A549 (cell line): ENCODE data around the gene CYFIP2. TPM values are rescaled to one million over a fixed set of nuclear protein-coding genes. Genes with fewer than 3 reads are reported as not detected.

Experiments
- ATAC-seq, 2 experiments: fragments of 200-7000 bp in 1 of 2; fragments of >200 bp in 1 of 2; cut with Nextera tagmentation in 1 of 2; cut with Tn5 transposase in 1 of 2; 3 replicates each; pipeline versions ENCODE4 v1.8.0 to v1.9.1; 2018 to 2020; ENCODE audit warnings: mild to moderate bottlenecking in 1 of 2, moderate library complexity in 1 of 2
- CTCF ChIA-PET: fragments of 300-600 bp; sonication (Branson Sonifier 250); formaldehyde crosslinking; extraction: SDS; loops from one replicate; lab custom pipeline; 2021; ENCODE audit warnings: antibody characterized with exemption, inconsistent platforms; lab: Yijun Ruan, JAX
- POLR2A ChIA-PET: fragments of 350-600 bp; formaldehyde crosslinking; extraction: SDS; loops from one replicate; lab custom pipeline; 2021; ENCODE audit warnings: antibody characterized with exemption, inconsistent platforms; lab: Yijun Ruan, JAX
- DNase-seq, 2 experiments: peaks; one replicate each; pipeline versions ENCODE4 v3.0.0 to v3.0.0-alpha.2; 2011 to 2016; ENCODE audit warnings: low read depth in 1 of 2, low spot score in 1 of 2
- FAIRE-seq: peaks from 2 replicates; lab custom pipeline; 2011; peaks lifted over from hg19 to GRCh38; lab: Jason Lieb, UNC
- H3K27ac ChIP-seq, 2 experiments: fragments of >200 bp; sonication (Bioruptor Twin); formaldehyde crosslinking; 3 replicates each; pipeline ENCODE4 v1.5.1; 2016 to 2017
- H3K4me1 ChIP-seq: fragments of >200 bp; sonication (Bioruptor Twin); formaldehyde crosslinking; 3 replicates; pipeline ENCODE4 v1.6.1; 2016
- H3K4me2 ChIP-seq: fragments of >200 bp; sonication (Bioruptor Twin); formaldehyde crosslinking; 3 replicates; pipeline ENCODE4 v1.6.1; 2016
- H3K4me3 ChIP-seq: fragments of >200 bp; sonication (Bioruptor Twin); formaldehyde crosslinking; 3 replicates; pipeline ENCODE4 v1.5.1; 2016
- H3K9me3 ChIP-seq: fragments of >200 bp; sonication (Bioruptor Twin); formaldehyde crosslinking; 3 replicates; pipeline ENCODE4 v1.6.1; 2016
- ATOH8 ChIP-seq: fragments of 250-450 bp; sonication (Bioruptor Pico); IDR thresholded peaks from 2 replicates; pipeline ENCODE4 v1.5.0; 2020; ENCODE audit warnings: low read depth, mild to moderate bottlenecking, moderate library complexity
- BHLHE40 ChIP-seq: IDR thresholded peaks from 2 replicates; pipeline ENCODE4 v1.6.1; 2012; ENCODE audit warnings: low read depth, low read length, inconsistent platforms
- CEBPB ChIP-seq, 2 experiments: fragments of >200 bp in 1 of 2; sonication (Bioruptor Twin) in 1 of 2; formaldehyde crosslinking in 1 of 2; IDR thresholded peaks; 2 replicates each; pipeline ENCODE4 v1.6.1; 2012 to 2016
- CTCF ChIP-seq: fragments of >200 bp; sonication (Bioruptor Twin); formaldehyde crosslinking; IDR thresholded peaks from 3 replicates; pipeline ENCODE4 v1.5.1; 2016
- EHMT2 ChIP-seq: fragments of 200-600 bp; sonication (generic); IDR thresholded peaks from 2 replicates; pipeline ENCODE4 v1.6.1; 2016; ENCODE audit warnings: antibody characterized with exemption, low read depth, mild to moderate bottlenecking, moderate library complexity
- EP300 ChIP-seq, 2 experiments: fragments of >200 bp; sonication (Bioruptor Twin); formaldehyde crosslinking; IDR thresholded peaks; 2 replicates in 1 of 2; 3 replicates in 1 of 2; pipeline ENCODE4 v1.6.1; 2016 to 2017
- GATA3 ChIP-seq: IDR thresholded peaks from 2 replicates; pipeline ENCODE4 v1.6.1; 2012; ENCODE audit warnings: borderline replicate concordance
- HOXA7 ChIP-seq: fragments of 250-450 bp; sonication (Bioruptor Pico); IDR thresholded peaks from 2 replicates; pipeline ENCODE4 v1.5.0; 2020; ENCODE audit warnings: mild to moderate bottlenecking, moderate library complexity
- HOXB13 ChIP-seq: fragments of 250-450 bp; sonication (Bioruptor Pico); IDR thresholded peaks from 2 replicates; pipeline ENCODE4 v1.5.0; 2020; ENCODE audit warnings: low read depth, mild to moderate bottlenecking, moderate library complexity
- HOXB5 ChIP-seq: fragments of 250-450 bp; sonication (Bioruptor Pico); IDR thresholded peaks from 2 replicates; pipeline ENCODE4 v1.5.0; 2020; ENCODE audit warnings: mild to moderate bottlenecking, moderate library complexity
- NFE2L2 ChIP-seq: fragments of 150-350 bp; conservative IDR thresholded peaks from 2 replicates; pipeline ENCODE4 v1.6.1; 2014; ENCODE audit warnings: low read length
- RNF2 ChIP-seq: fragments of 200-600 bp; sonication (generic); IDR thresholded peaks from 2 replicates; pipeline ENCODE4 v1.6.1; 2016; ENCODE audit warnings: low read depth, mild to moderate bottlenecking, antibody characterized with exemption, moderate library complexity, borderline replicate concordance
- SMC3 ChIP-seq: fragments of >200 bp; sonication (Bioruptor Twin); formaldehyde crosslinking; IDR thresholded peaks from 3 replicates; pipeline ENCODE4 v1.6.1; 2018; ENCODE audit warnings: inconsistent platforms
- ZNF302 ChIP-seq: fragments of 250-450 bp; sonication (Bioruptor Pico); IDR thresholded peaks from 2 replicates; pipeline ENCODE4 v1.9.0; 2021; ENCODE audit warnings: inconsistent platforms, mild to moderate bottlenecking, moderate library complexity
- WGBS: methylation state at CpG from one replicate; pipeline ENCODE4 v1.1.6; 2017; ENCODE audit errors: missing lambda C conversion rate; 5-methylcytosine and 5-hydroxymethylcytosine counted together
- polyA plus RNA-seq, 4 experiments: library from polyadenylated mRNA; depleted of rRNA in 3 of 4; stranded (reverse); fragments of >200 nt; fragmentation: RNase III in 1 of 4; extraction: RNeasy Plus Mini Kit Qiagen cat#74134 plus additional on column Dnase treatment in 1 of 4; gene quantifications; 2 replicates in 3 of 4; 3 replicates in 1 of 4; pipeline ENCODE4 v1.2.3, GENCODE V29; 2011 to 2017

CYFIP2 gene
- polyA plus RNA-seq, 2 of the 4 experiments (the other 2 are of a cell fraction), result 9.0 to 18.6 TPM

GRCh38 chr5:157292599-157292998 lies 26.7 kb downstream of the CYFIP2 start:
- 90% methylated on average over 3 of the region's 3 CpGs for WGBS
- Histone ChIP-seq H3K4me1 (peaks cover 29% of the 10 kb centered on the region), H3K4me3 (no peak overlapping the region), H3K4me2 (no peak overlapping the region), H3K9me3 (no peaks in the 10 kb centered on the region), H3K27ac (no peak overlapping the region)
- ChIA-PET POLR2A (no interaction called here), CTCF (no interaction called here)
- DNase-seq (no peak), ATAC-seq (no peak), FAIRE-seq (no peak)
- no peak for TF ChIP-seq BHLHE40
- TF ChIP-seq EP300 (IDR thresholded peaks at IDR 0.05), result no peak
- TF ChIP-seq ATOH8, result no peak
- TF ChIP-seq SMC3, result no peak
- no peak for TF ChIP-seq RNF2
- TF ChIP-seq GATA3, result no peak

- DNase-seq (no peak), FAIRE-seq (no peak), ATAC-seq (no peak)
- peaks cover 25% of the 10 kb centered on the region for H3K4me1 ChIP-seq
- no peak for TF ChIP-seq HOXB5 (CRISPR knock-in tag)
- TF ChIP-seq CEBPB (IDR thresholded peaks at IDR 0.05), result no peak
- 0 out of 3 replicates have a peak, but pooled peaks have one; percentile 10 for TF ChIP-seq CTCF
- TF ChIP-seq SMC3, result no peak
- TF ChIP-seq HOXA7 (CRISPR knock-in tag), result no peak
- no peak overlapping the region for H3K4me3 ChIP-seq
- POLR2A ChIA-PET, result no interaction called here
- H3K4me2 ChIP-seq, result no peak overlapping the region
- CTCF ChIA-PET, result interaction anchor here (0.6 to 1.6 kb wide), 4 partner anchors 18 to 484 kb away, joined by 3 to 5 read pairs (median 4); no protein-coding TSS in a partner anchor
- no peaks in the 10 kb centered on the region for H3K9me3 ChIP-seq
- no peak overlapping the region for H3K27ac ChIP-seq
- 85% methylated on average over 7 of the region's 7 CpGs for WGBS
Measured at GRCh38 chr5:157294407-157295091, 28.6 kb downstream of the CYFIP2 start.

GRCh38 chr5:157295247-157295646 lies 29.3 kb downstream of the CYFIP2 start:
- 93% methylated on average over 1 of the region's 1 CpG for WGBS
- DNase-seq, result no peak
- no peaks in the 10 kb centered on the region for H3K9me3 ChIP-seq
- FAIRE-seq, result no peak
- POLR2A ChIA-PET, result no interaction called here
- H3K4me3 ChIP-seq, result no peak overlapping the region
- ATAC-seq, result no peak
- TF ChIP-seq ZNF302 (CRISPR knock-in tag), result no peak
- TF ChIP-seq NFE2L2, result no peak
- TF ChIP-seq HOXB13 (CRISPR knock-in tag), result no peak
- TF ChIP-seq RNF2, result no peak
- TF ChIP-seq CTCF, result no peak
- no peak for TF ChIP-seq HOXB5 (CRISPR knock-in tag)
- no peak for TF ChIP-seq EHMT2
- H3K4me2 ChIP-seq, result no peak overlapping the region
- peaks cover 18% of the 10 kb centered on the region for H3K4me1 ChIP-seq
- H3K27ac ChIP-seq, result no peak overlapping the region
- CTCF ChIA-PET, result interaction anchor here (1.0 to 6.0 kb wide), 3 partner anchors 18 to 42 kb away, joined by 3 to 28 read pairs (median 5); no protein-coding TSS in a partner anchor
